WTC11 (cell line): Measurements from ENCODE around the gene LDLRAD3. TPM values are rescaled to one million over a fixed set of nuclear protein-coding genes. Genes with fewer than 3 reads are reported as not detected.

Source experiments
- ATAC-seq: fragments of 200-7000 bp; cut with Tn5 transposase; 2 replicates; pipeline ENCODE4 v1.10.0; 2021; ENCODE audit warnings: mild to moderate bottlenecking, moderate library complexity
- CTCF ChIA-PET: fragments of 300-600 bp; sonication (Branson Sonifier 250); formaldehyde crosslinking; loops from one replicate; lab custom pipeline; 2021; ENCODE audit warnings: antibody characterized with exemption; lab: Charles Lee
- POLR2A ChIA-PET: fragments of 350-600 bp; sonication (Branson Sonifier 250); formaldehyde crosslinking; loops from one replicate; lab custom pipeline; 2021; ENCODE audit warnings: antibody characterized with exemption; lab: Charles Lee
- DNase-seq: peaks from one replicate; pipeline ENCODE4 v3.0.0; 2021; ENCODE audit warnings: low spot score
- H3K27ac Mint-ChIP-seq: 2 replicates; pipeline ENCODE4 v1.8.0; 2021; ENCODE audit warnings: mixed read lengths
- H3K27me3 Mint-ChIP-seq: 2 replicates; pipeline ENCODE4 v1.8.0; 2021; ENCODE audit warnings: low read depth, mild to moderate bottlenecking, moderate library complexity, mixed read lengths
- H3K36me3 Mint-ChIP-seq: 2 replicates; pipeline ENCODE4 v1.8.0; 2021; ENCODE audit warnings: mixed read lengths
- H3K4me1 Mint-ChIP-seq: 2 replicates; pipeline ENCODE4 v1.8.0; 2022; ENCODE audit warnings: mixed read lengths
- H3K4me3 Mint-ChIP-seq: 2 replicates; pipeline ENCODE4 v1.8.0; 2021; ENCODE audit warnings: mild to moderate bottlenecking, moderate library complexity, mixed read lengths
- H3K9me3 Mint-ChIP-seq: 2 replicates; pipeline ENCODE4 v1.8.0; 2021; ENCODE audit warnings: mixed read lengths
- ATF1 ChIP-seq: sonication (generic); formaldehyde crosslinking; IDR thresholded peaks from 2 replicates; pipeline ENCODE4 v1.8.1; 2023; ENCODE audit warnings: mild to moderate bottlenecking, moderate library complexity, missing genetic modification reagents
- ATF3 ChIP-seq: sonication (generic); formaldehyde crosslinking; conservative IDR thresholded peaks from 2 replicates; pipeline ENCODE4 v1.8.1; 2022; ENCODE audit warnings: mild to moderate bottlenecking, missing genetic modification reagents
- IRF2 ChIP-seq: sonication (generic); formaldehyde crosslinking; IDR thresholded peaks from 2 replicates; pipeline ENCODE4 v1.8.0; 2022; ENCODE audit warnings: low read depth, missing genetic modification reagents, borderline replicate concordance
- JUN ChIP-seq: sonication (generic); formaldehyde crosslinking; IDR thresholded peaks from 2 replicates; pipeline ENCODE4 v1.8.0; 2023; ENCODE audit warnings: mild to moderate bottlenecking, missing genetic modification reagents
- MYBL2 ChIP-seq: sonication (generic); formaldehyde crosslinking; IDR thresholded peaks from 2 replicates; pipeline ENCODE4 v1.8.1; 2023; ENCODE audit warnings: mild to moderate bottlenecking, moderate library complexity, missing genetic modification reagents
- PRDM15 ChIP-seq: sonication (generic); formaldehyde crosslinking; IDR thresholded peaks from 2 replicates; pipeline ENCODE4 v1.8.0; 2022; ENCODE audit warnings: missing genetic modification reagents
- SP1 ChIP-seq: sonication (generic); formaldehyde crosslinking; conservative IDR thresholded peaks from 2 replicates; pipeline ENCODE4 v1.8.1; 2022; ENCODE audit warnings: missing genetic modification reagents
- TCF7 ChIP-seq: sonication (generic); formaldehyde crosslinking; IDR thresholded peaks from 2 replicates; pipeline ENCODE4 v1.8.0; 2022; ENCODE audit warnings: mild to moderate bottlenecking, low read depth, missing genetic modification reagents, moderate library complexity
- ZNF532 ChIP-seq: fragments of 250-450 bp; sonication (Bioruptor Pico); IDR thresholded peaks from 2 replicates; pipeline ENCODE4 v1.9.0; 2021; ENCODE audit warnings: mild to moderate bottlenecking, borderline replicate concordance
- total RNA-seq: library from RNA; stranded (reverse); gene quantifications from 3 replicates; pipeline ENCODE4 v1.2.3, GENCODE V29; 2021
- TF ChIP-seq, protein P1 (sequence below): fragments of 250-450 bp; sonication (Bioruptor Pico); IDR thresholded peaks from 2 replicates; pipeline ENCODE4 v1.9.0; 2021; ENCODE audit warnings: moderate library complexity, mild to moderate bottlenecking, inconsistent platforms, borderline replicate concordance
- TF ChIP-seq, protein P2 (sequence below): sonication (generic); formaldehyde crosslinking; IDR thresholded peaks from 2 replicates; pipeline ENCODE4 v1.8.1; 2022; ENCODE audit warnings: low read depth, missing genetic modification reagents, borderline replicate concordance

Gene LDLRAD3
- total RNA-seq, 1 experiment from 2014 or later = 14.5 TPM

DNA sequence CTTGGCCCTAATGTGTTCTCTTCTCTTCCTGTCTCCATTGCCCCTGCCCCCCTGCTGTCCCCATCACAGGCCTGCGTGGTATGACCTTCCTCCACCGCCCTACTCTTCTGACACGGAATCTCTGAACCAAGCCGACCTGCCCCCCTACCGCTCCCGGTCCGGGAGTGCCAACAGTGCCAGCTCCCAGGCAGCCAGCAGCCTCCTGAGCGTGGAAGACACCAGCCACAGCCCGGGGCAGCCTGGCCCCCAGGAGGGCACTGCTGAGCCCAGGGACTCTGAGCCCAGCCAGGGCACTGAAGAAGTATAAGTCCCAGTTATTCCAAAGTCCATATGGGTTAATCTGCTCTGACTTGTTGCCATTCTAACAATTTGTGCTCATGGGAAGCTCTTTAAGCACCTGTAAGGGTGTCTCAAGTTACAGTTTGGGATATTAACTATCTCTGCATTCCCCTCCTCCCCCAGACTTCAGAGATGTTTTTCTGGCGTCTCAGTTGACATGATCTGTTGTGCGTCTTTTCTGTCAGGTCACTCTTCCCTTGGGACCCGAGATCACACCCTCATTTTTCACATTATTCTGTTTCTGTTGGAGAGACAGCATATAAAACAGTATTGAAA lies 285.3 kb downstream of the LDLRAD3 start:
- peaks cover 10% of the 10 kb centered on the region for H3K4me1 Mint-ChIP-seq
- DNase-seq = no peak
- H3K9me3 Mint-ChIP-seq = no peaks in the 10 kb centered on the region
- ChIA-PET POLR2A (interaction anchor here (0.6 kb wide), 1 partner anchor 21 kb away, joined by 3 read pairs; no protein-coding TSS in a partner anchor), CTCF (interaction anchor here (1.2 to 1.6 kb wide), 2 partner anchors 30 to 407 kb away, joined by 3 read pairs; no protein-coding TSS in a partner anchor)
- no peaks in the 10 kb centered on the region for H3K27me3 Mint-ChIP-seq
- ATAC-seq = no peak
- no peak overlapping the region for H3K4me3 Mint-ChIP-seq
- TF ChIP-seq ATF3 (CRISPR knock-in tag) = no peak
- TF ChIP-seq ZNF532 (CRISPR knock-in tag) = no peak
- peaks cover 12% of the 10 kb centered on the region for H3K36me3 Mint-ChIP-seq
- no peak overlapping the region for H3K27ac Mint-ChIP-seq

DNA sequence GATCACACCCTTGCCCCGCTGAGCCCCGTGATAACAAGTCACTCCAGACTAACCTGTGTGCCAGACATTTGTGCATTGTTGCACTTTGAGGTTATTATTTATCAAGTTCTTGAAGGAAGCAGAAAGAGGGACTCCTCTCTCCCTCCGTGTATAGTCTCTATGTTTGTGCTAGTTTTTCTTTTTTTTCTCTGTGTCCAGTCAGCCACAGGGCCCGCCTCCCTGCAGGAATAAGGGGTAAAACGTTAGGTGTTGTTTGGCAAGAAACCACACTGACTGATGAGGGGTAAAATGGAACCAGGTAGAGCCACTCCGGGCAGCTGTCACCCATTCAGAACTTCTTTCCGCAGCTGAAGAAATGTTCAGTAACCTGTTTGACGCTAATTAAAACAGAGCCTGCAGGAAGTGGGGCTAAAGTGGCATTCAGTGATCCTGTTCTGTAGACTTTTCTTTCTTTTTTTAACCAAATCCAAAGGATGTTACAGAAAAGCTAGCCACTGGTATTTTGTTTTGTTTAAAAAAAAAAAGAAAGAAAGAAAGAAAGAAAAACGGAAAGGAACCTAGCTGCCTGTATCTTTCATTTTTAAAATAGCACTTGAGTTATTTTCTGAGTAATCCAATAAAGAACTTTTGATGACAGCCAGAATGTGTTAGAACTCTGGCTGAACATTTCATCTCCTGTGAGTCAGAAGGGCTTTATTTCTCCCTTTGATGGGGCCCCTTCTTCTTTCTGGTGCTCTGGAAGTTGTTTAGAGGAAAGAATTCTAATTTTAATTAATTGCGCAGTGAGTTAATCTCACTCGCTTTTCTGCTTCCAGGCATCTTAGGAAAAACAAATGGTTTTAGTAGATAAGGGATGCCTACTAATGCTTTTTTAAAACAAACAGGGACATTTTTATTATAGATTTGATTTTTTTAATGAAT lies 287.2 kb downstream of the LDLRAD3 start:
- CTCF ChIA-PET = interaction anchor here (1.6 to 2.3 kb wide), 2 partner anchors 28 to 409 kb away, joined by 3 to 8 read pairs; no protein-coding TSS in a partner anchor

More for the DNA sequence above, 287.2 kb downstream of the LDLRAD3 start:
- Mint-ChIP-seq H3K4me1 (peaks cover 10% of the 10 kb centered on the region), H3K27ac (no peak overlapping the region), H3K36me3 (peaks cover 12% of the 10 kb centered on the region), H3K4me3 (no peak overlapping the region), H3K9me3 (no peaks in the 10 kb centered on the region), H3K27me3 (no peaks in the 10 kb centered on the region)
- TF ChIP-seq, protein P1, sequence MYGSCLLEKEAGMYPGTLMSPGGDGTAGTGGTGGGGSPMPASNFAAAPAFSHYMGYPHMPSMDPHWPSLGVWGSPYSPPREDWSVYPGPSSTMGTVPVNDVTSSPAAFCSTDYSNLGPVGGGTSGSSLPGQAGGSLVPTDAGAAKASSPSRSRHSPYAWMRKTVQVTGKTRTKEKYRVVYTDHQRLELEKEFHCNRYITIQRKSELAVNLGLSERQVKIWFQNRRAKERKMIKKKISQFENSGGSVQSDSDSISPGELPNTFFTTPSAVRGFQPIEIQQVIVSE = no peak
- no peak for TF ChIP-seq JUN (CRISPR knock-in tag)
- TF ChIP-seq MYBL2 (CRISPR knock-in tag) = no peak
- no peak for TF ChIP-seq TCF7 (CRISPR knock-in tag)
- TF ChIP-seq, protein P2, sequence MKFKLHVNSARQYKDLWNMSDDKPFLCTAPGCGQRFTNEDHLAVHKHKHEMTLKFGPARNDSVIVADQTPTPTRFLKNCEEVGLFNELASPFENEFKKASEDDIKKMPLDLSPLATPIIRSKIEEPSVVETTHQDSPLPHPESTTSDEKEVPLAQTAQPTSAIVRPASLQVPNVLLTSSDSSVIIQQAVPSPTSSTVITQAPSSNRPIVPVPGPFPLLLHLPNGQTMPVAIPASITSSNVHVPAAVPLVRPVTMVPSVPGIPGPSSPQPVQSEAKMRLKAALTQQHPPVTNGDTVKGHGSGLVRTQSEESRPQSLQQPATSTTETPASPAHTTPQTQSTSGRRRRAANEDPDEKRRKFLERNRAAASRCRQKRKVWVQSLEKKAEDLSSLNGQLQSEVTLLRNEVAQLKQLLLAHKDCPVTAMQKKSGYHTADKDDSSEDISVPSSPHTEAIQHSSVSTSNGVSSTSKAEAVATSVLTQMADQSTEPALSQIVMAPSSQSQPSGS = no peak
- no peak for TF ChIP-seq SP1 (CRISPR knock-in tag)
- no peak for TF ChIP-seq ATF1
- no peak for TF ChIP-seq PRDM15
- TF ChIP-seq IRF2 (CRISPR knock-in tag) = no peak
- POLR2A ChIA-PET = no interaction called here
- ATAC-seq (no peak), DNase-seq (no peak)
